HepG2 (cell line): ENCODE measurements around the gene PLA2G12B.

Source experiments
- CAMTA2 ChIP-seq: sonication (generic); formaldehyde crosslinking; IDR thresholded peaks from 2 replicates; pipeline ENCODE4 v1.4.0; 2020; ENCODE audit warnings: mild to moderate bottlenecking, missing genetic modification reagents, borderline replicate concordance
- EZH2 ChIP-seq: conservative IDR thresholded peaks from 2 replicates; pipeline ENCODE4 v1.6.1; 2012; ENCODE audit warnings: mild to moderate bottlenecking, low read depth, low read length, moderate library complexity
- POLR2AphosphoS2 ChIP-seq: IDR thresholded peaks from 2 replicates; pipeline ENCODE4 v1.6.1; 2011; ENCODE audit warnings: low read depth, low read length, improper control_type of control experiment
- SOX5 ChIP-seq: IDR thresholded peaks from 2 replicates; pipeline ENCODE4 v1.6.1; 2016; ENCODE audit warnings: borderline replicate concordance
- ZNF496 ChIP-seq: sonication (generic); formaldehyde crosslinking; IDR thresholded peaks from 2 replicates; pipeline ENCODE4 v1.8.1; 2023; ENCODE audit warnings: mild to moderate bottlenecking, moderate library complexity, missing genetic modification reagents; ENCODE audit not compliant: insufficient replicate concordance
- ZNF510 ChIP-seq: sonication (generic); formaldehyde crosslinking; IDR thresholded peaks from 2 replicates; pipeline ENCODE4 v1.4.0; 2020; ENCODE audit warnings: low read depth, mild to moderate bottlenecking, missing genetic modification reagents
- TF ChIP-seq, protein P1 (sequence below): sonication (generic); formaldehyde crosslinking; IDR thresholded peaks from 2 replicates; pipeline ENCODE4 v1.4.0; 2020; ENCODE audit warnings: missing genetic modification reagents
- TF ChIP-seq, protein P2 (sequence below): sonication (generic); formaldehyde crosslinking; IDR thresholded peaks from 2 replicates; pipeline ENCODE4 v1.4.0; 2020; ENCODE audit warnings: mild to moderate bottlenecking, missing genetic modification reagents
- TF ChIP-seq, protein P3 (sequence below), 2 experiments: fragments of 450-650 bp in 1 of 2; sonication (generic) in 1 of 2; formaldehyde crosslinking; IDR thresholded peaks; 2 replicates each; pipeline versions ENCODE4 v1.5.0 to v1.8.0; 2020 to 2022; ENCODE audit warnings: mild to moderate bottlenecking in 1 of 2, missing genetic modification reagents in 1 of 2
- TF ChIP-seq, protein P4 (sequence below): sonication (generic); formaldehyde crosslinking; IDR thresholded peaks from 2 replicates; pipeline ENCODE4 v1.5.0; 2020; ENCODE audit warnings: mild to moderate bottlenecking, missing genetic modification reagents, moderate library complexity
- TF ChIP-seq, protein P5 (sequence below): sonication (generic); formaldehyde crosslinking; IDR thresholded peaks from 2 replicates; pipeline ENCODE4 v1.4.0; 2020; ENCODE audit warnings: mild to moderate bottlenecking, low read depth, missing genetic modification reagents

DNA sequence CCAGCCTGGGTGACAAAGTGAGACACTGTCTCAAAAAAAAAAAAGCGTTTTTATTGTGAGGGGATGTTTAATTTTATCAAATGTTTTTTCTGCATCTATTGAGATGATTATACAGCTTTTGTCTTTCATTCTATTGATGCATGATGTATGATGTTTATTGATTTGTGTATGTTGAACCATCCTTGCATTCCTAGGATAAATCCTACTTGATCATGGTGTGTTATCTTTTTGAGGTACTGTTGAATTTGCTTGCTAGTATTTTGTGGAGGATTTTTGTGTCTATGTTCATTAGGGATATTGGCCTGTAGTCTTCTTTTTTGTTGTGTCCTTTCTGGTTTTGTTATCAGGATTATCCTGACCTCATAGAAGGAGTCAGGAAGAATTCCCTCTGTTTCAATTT, 22.3 kb upstream of the PLA2G12B start:
- TF ChIP-seq CAMTA2 (CRISPR knock-in tag) (no peak), ZNF510 (CRISPR knock-in tag) (no peak), EZH2 (no peak), SOX5 (no peak), POLR2AphosphoS2 (no peak), ZNF496 (no peak)
- TF ChIP-seq, protein P1, sequence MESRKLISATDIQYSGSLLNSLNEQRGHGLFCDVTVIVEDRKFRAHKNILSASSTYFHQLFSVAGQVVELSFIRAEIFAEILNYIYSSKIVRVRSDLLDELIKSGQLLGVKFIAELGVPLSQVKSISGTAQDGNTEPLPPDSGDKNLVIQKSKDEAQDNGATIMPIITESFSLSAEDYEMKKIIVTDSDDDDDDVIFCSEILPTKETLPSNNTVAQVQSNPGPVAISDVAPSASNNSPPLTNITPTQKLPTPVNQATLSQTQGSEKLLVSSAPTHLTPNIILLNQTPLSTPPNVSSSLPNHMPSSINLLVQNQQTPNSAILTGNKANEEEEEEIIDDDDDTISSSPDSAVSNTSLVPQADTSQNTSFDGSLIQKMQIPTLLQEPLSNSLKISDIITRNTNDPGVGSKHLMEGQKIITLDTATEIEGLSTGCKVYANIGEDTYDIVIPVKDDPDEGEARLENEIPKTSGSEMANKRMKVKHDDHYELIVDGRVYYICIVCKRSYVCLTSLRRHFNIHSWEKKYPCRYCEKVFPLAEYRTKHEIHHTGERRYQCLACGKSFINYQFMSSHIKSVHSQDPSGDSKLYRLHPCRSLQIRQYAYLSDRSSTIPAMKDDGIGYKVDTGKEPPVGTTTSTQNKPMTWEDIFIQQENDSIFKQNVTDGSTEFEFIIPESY (CRISPR knock-in tag), result no peak
- TF ChIP-seq, protein P2, sequence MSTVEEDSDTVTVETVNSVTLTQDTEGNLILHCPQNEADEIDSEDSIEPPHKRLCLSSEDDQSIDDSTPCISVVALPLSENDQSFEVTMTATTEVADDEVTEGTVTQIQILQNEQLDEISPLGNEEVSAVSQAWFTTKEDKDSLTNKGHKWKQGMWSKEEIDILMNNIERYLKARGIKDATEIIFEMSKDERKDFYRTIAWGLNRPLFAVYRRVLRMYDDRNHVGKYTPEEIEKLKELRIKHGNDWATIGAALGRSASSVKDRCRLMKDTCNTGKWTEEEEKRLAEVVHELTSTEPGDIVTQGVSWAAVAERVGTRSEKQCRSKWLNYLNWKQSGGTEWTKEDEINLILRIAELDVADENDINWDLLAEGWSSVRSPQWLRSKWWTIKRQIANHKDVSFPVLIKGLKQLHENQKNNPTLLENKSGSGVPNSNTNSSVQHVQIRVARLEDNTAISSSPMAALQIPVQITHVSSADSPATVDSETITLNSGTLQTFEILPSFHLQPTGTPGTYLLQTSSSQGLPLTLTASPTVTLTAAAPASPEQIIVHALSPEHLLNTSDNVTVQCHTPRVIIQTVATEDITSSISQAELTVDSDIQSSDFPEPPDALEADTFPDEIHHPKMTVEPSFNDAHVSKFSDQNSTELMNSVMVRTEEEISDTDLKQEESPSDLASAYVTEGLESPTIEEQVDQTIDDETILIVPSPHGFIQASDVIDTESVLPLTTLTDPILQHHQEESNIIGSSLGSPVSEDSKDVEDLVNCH, result no peak
- TF ChIP-seq, protein P3, sequence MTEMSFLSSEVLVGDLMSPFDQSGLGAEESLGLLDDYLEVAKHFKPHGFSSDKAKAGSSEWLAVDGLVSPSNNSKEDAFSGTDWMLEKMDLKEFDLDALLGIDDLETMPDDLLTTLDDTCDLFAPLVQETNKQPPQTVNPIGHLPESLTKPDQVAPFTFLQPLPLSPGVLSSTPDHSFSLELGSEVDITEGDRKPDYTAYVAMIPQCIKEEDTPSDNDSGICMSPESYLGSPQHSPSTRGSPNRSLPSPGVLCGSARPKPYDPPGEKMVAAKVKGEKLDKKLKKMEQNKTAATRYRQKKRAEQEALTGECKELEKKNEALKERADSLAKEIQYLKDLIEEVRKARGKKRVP (CRISPR knock-in tag; IDR thresholded peaks at IDR 0.05), result no peak
- TF ChIP-seq, protein P4, sequence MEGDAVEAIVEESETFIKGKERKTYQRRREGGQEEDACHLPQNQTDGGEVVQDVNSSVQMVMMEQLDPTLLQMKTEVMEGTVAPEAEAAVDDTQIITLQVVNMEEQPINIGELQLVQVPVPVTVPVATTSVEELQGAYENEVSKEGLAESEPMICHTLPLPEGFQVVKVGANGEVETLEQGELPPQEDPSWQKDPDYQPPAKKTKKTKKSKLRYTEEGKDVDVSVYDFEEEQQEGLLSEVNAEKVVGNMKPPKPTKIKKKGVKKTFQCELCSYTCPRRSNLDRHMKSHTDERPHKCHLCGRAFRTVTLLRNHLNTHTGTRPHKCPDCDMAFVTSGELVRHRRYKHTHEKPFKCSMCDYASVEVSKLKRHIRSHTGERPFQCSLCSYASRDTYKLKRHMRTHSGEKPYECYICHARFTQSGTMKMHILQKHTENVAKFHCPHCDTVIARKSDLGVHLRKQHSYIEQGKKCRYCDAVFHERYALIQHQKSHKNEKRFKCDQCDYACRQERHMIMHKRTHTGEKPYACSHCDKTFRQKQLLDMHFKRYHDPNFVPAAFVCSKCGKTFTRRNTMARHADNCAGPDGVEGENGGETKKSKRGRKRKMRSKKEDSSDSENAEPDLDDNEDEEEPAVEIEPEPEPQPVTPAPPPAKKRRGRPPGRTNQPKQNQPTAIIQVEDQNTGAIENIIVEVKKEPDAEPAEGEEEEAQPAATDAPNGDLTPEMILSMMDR (CRISPR knock-in tag), result no peak
- TF ChIP-seq, protein P5, sequence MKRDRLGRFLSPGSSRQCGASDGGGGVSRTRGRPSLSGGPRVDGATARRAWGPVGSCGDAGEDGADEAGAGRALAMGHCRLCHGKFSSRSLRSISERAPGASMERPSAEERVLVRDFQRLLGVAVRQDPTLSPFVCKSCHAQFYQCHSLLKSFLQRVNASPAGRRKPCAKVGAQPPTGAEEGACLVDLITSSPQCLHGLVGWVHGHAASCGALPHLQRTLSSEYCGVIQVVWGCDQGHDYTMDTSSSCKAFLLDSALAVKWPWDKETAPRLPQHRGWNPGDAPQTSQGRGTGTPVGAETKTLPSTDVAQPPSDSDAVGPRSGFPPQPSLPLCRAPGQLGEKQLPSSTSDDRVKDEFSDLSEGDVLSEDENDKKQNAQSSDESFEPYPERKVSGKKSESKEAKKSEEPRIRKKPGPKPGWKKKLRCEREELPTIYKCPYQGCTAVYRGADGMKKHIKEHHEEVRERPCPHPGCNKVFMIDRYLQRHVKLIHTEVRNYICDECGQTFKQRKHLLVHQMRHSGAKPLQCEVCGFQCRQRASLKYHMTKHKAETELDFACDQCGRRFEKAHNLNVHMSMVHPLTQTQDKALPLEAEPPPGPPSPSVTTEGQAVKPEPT, result no peak
